DMS 273 treated with DMSO at 0.1 percent for 48 hours (cell line): ENCODE results near the gene GALNT18.
"Not testable (repeated sequence)": the region's sequence is repeated elsewhere in the genome, so short reads cannot be mapped to it uniquely, and the experiment has no call there.

Experiments
- DNase-seq: peaks from one replicate; lab custom pipeline; 2025; lab: John Stamatoyannopoulos, UW

GALNT18 gene

GRCh38 chr11:11454671-11455223, 167.1 kb downstream of the GALNT18 start:
- DNase-seq = no peak

DNA sequence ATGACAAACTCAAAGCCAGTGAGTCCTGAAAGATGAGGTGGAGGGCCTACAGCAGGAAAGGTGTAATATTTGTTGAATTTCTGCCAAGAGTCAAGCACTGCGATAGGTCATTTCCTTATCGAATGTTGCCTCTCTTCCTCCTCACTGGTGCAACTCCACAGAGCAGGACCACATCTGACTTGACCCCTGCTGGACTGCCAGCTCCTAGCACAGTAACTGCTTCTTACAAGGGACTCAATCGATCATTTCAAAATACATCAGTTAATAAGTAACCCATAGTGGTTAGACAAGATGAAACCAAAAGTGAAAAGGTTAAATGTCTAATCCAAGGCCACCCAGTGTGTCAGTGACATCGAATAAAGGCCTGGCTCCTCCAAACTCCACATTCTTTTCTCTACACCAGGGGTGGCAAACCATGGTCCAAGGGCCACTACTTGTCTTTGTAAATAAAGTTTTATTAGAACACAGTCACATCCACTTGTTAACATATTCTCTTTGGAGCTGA, 170.3 kb downstream of the GALNT18 start:
- no peak for DNase-seq

DNA sequence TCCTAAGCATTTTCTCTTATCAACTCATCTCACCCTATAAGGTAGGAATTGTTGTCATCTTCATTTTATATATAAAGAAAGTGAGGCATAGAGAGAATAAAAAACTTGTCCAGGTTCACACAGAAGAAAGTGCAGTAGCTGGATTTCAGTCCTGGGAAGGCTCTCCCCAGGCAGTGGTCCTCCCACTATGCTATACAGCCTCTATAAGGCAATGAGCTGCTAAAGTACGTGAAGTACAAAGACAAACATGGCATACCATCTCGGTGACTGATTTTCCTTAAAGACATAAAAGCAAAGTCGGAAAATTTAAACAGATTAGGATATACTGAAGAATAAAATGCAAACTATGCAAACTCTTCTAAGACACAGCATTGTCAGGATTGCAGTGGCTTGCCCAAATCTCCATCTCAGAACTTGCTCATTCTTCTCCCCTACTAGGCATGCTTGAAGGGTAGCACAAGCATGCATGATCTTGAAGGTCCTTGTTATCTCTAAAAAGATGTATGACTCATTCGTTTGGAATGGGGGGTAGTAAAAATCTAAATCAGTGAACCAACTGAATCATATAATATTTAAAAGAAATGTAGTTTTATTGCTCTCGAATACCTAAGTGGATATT, 171.0 kb downstream of the GALNT18 start:
- DNase-seq = no peak

DNA sequence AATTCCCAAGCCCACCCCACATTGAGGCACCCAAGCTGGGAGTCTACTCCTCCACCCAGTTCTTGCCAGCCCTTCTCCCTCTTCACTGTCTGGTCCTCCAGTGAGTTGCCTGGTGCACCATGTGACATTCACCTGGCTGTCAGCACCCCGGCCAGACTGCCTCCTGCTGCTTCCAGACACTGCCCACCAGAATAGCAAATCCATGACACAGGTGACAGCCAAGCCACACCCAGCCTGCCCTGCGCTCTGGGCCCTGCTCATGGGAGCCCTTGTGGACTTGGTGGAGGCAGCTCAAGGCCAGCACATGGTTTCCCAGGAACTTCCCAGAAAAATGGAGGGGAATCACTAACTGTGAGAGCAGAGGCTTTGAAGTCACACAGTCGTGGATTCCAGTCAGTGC, 172.5 kb downstream of the GALNT18 start:
- DNase-seq = no peak

DNA sequence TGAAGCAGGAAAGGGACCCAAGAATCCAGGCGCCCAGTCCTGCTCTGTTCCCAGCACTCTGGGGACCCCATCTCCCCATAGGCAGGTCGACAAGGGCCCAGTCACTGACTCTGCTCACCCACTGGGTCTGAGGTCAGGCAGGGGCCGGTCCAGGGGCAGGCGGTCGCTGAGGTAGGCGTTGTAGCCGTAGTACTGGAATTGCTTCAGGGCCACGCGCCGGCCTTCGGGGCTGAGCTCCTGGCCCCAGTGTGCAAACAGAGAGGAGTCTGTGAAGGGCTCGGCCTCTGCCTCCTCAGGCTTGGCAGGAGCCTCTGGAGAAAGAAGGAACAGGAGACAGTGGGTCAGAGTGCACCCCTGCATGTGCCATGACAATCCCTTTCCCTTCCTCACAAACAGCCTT, 173.2 kb downstream of the GALNT18 start:
- no peak for DNase-seq

GRCh38 chr11:11447601-11448000, 174.2 kb downstream of the GALNT18 start:
- not testable (repeated sequence) for DNase-seq

DNA sequence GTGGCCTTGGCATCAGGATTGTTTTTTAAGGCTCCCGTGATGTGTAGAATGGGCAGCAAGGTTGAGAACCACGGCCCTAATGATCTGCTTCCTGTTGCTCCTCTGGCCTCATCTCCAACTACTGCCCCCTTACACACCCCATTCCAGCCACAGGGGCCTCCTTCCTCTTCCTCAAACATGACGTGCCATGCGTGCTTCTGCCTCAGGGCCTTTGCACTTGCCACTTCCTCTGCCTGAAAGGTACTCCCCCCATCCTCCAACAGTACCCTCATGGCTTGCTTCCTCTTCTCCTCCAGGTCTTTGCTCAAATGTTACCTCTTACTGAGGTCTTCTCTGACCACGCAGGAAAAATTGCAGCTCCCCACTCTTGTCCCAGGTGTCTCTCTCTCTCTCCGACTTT, 174.8 kb downstream of the GALNT18 start:
- DNase-seq = no peak

GRCh38 chr11:11446564-11446963, 175.2 kb downstream of the GALNT18 start:
- no peak for DNase-seq

GRCh38 chr11:11445441-11446185, 176.2 kb downstream of the GALNT18 start:
- DNase-seq = no peak

GRCh38 chr11:11444804-11445131, 177.0 kb downstream of the GALNT18 start:
- DNase-seq = no peak

- no peak for DNase-seq
Measured at GRCh38 chr11:11444027-11444803, 177.6 kb downstream of the GALNT18 start.

DNA sequence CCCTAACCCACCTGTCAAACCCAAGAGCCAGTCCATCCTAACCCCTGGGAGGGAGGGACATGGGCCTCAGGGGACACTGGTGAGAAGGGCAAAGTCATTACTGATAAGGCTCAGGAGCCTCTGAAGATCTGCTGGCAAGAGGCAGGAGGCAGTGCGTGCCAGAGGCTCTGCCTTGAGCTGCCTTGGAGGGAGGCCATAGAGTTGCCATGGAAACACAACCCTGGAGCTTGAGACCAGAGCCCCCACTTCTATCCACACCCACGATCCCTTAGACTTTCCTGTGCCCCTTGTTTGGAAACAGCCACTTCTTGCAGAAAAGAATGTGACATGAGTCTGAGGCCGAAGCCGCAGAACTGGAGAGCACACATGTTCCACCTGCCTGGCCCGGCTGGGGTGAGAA, 179.0 kb downstream of the GALNT18 start:
- DNase-seq = no peak

GRCh38 chr11:11441516-11441915, 180.3 kb downstream of the GALNT18 start:
- DNase-seq = no peak

- no peak for DNase-seq
Measured at GRCh38 chr11:11441091-11441490, 180.7 kb downstream of the GALNT18 start.

GRCh38 chr11:11440144-11440543, 181.7 kb downstream of the GALNT18 start:
- DNase-seq = no peak

GRCh38 chr11:11439591-11439990, 182.2 kb downstream of the GALNT18 start:
- DNase-seq = no peak

DNA sequence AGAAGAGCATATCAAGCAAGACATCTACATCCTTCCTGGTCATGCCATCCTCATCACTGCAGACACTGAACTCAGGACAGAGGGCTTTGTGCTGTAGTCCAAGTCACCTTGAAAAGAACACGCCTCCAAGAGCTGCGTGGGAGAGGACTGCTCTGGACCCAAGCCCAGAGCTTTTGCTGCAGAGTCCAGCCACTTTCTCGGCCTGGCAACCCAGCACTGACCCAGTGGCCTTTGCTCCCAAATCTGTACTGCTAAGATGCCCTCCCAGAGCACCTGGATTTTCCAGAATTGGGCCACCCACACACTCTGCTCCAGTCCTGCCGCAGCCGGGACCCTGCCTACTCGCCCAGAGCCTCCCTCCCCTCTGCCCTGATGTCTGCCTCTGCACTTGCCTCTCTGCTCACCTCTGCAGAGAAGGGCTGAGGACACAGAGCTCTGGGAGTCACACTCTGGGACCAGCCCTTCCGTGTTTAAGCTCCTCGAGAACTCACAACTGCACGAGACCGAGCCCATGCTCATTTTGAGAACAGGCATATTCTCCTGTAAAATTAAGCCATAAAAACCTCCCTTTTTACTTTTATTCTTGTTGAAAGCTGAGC, 185.0 kb downstream of the GALNT18 start:
- DNase-seq = no peak

GRCh38 chr11:11435635-11436034, 186.2 kb downstream of the GALNT18 start:
- DNase-seq = no peak

- no peak for DNase-seq
Measured at GRCh38 chr11:11433960-11434359, 187.8 kb downstream of the GALNT18 start.

DNA sequence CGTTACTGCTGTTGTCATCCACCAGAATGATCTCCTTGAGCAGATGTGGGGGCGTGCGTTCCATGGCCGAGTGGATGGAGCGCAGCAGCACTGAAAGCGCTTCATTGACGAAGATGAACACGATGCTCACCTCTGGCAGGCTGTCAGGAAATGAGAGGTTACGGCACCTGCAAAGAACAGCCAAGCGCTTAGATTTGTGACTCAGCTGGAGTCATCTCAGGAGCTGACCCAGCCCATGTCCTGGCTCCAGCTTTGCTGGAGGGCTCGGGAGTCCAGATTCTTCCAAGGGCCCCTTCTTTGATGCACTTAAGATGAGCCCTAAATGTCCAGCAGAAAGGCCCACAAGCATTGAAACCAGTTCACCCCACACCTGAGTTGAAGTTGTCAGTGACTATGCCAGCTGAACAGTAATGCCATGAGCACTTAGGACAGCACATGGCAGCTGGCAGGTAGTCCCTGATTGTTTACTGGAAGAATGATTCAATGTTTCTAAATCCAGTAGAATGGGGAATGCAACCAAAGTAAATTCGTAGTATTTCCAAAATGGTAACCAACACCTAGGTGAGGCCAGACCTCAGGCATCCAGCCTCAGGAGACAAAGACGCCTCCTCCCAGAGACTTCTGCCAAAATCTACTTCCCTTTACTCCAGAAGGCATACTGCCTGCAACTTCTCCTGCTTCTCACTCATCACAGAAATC, 189.0 kb downstream of the GALNT18 start:
- DNase-seq = no peak

DNA sequence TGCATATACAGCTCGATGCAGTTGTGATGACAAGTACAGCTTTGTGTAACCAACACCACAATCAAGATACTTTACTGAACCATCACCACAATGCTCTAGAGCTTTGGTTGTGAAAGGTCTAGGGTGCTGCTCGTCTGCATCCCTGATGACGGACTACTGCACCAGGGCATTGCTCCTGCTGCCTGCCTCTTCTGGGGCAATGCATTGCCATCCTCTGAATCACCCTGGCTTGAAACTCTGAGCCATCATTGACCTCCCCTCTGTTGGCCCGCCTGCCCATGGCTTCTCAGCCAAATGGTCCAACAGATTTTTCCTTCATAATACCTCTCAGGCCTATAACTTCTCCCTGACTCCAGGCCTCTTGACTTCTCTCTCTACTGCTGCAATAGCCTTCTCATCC, 191.4 kb downstream of the GALNT18 start:
- DNase-seq = no peak

DNA sequence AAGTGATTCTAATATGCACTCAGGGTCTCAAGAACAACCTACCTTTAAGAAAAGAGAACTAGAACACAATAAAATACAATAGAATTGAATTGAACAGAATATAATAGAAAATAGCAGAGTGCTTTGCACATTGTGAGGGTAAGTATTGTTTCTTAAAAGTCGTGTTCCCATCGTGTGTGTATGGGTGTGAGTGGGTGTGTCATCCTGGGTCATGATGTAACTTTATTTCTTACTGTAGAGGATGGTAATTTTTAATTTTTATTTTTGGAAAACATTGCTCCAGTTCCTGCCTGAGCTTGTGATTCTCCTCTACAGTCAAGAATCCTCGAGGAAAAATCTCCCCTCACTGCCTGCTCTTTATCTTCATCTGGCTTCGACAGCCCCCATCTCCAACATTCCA, 193.1 kb downstream of the GALNT18 start:
- no peak for DNase-seq
